GM21717 (cell line): ENCODE results near the gene MAML3.

Experiments used
- ATAC-seq: cut with Tn5 transposase; IDR thresholded peaks from one replicate; pipeline ENCODE4 v1.9.1; 2021; ENCODE audit warnings: mild to moderate bottlenecking, moderate library complexity; ENCODE audit not compliant: unreplicated experiment

Gene MAML3

DNA sequence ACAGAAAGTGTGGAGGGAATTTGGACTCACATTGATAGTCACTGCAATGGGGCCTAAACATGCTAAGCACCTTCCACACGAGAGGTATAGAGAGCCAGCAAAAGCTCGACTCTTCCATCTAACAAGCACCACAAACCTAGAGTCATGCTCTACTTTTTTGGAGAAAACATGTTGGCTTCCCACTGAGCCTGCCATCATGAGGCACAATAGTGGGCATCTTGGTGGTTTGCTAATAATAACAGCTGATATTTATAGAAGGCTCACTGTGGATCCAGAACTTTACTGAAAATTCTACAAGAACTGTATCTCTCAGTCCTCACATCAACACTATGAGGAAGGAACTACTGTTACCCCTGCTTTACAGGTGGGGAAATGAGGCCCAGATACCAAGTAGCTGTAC, 26.6 kb downstream of the MAML3 start:
- ATAC-seq: no peak

DNA sequence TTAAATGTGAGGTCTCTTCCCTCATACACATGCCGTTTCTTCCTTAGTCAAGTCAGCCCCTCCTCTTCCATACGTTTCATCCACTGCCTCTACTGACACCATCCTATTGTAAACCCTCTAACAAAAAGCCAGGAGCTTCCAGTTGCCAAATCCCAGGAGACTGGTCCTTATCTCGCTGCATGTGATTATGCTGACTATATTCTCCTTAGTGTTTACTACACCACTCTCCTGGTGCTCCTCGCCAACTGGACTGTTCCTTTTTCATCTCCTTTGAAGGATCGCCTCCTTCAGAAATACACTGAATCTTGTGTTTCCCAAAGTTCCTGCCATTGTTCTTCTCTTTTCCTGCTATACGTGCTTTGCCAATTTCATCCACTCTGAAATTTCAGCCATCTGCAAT, 27.7 kb downstream of the MAML3 start:
- ATAC-seq: no peak

DNA sequence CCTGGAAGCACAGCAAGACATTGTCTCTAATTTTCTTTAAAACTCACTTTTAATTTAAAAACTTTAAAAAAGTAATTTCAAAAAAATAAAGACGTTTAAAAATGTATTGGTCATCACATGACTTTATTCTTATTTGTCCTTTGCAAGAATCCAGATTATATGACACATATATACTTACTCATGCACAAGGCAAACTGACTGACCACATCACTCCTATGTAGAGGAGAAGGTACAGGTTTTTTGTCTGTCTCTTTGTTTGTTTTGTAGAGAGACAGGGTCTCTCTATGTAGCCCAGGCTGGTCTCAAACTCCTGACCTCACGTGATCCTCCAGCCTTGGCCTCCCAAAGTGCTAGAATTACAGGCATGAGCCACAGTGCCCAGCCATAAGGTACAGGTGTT, 28.6 kb downstream of the MAML3 start:
- ATAC-seq: no peak

DNA sequence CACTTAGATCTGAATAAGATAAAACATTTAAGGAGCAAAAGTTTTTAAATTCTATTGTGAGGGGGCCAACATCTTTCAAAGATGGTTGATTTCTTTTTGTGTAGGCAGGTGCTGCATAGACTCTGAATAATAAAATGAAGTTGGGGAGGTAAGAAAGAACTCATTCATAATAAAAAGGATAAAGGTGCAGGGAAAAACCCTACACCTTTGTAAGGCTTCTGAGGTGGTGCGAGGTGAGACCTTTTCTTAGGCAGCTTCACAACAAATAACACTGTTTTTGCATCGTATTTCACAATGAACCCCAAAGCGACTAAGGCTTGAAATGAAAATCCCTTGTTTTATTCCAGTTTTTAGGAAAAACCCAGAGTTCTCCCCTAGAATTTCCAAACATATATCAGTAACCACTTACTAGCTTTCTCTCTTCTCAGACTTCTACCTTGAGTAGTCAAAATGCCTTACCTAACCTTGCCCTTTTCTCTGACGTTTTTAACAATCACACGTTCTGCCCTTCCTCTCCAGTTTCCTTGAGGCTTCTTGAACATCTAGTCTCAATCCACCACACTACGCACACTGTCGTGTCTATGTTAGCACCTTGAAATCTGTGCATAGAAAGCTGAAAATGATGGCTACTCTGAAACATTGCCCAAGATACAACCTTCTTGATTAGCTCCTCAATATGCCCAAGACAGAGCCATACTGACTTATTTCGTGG, 30.2 kb downstream of the MAML3 start:
- no peak for ATAC-seq

DNA sequence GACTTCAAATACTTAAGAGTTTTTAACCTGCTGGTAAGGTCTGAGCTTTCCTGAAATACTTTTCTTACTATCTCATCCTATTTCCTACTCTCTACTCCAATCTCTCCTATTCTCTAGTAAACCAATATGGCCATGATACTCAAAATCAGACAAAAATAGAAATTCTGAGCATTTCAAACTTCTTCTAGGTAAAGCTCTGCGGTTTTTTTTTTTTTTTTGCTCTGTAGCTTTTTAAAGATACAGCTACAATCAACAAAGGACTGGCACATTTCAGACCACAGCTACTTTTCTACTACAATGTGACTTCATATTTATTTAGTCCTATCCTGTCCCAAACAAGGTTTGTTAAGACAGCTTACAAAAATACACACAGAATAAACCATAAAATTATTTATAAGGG, 31.1 kb downstream of the MAML3 start:
- no peak for ATAC-seq

DNA sequence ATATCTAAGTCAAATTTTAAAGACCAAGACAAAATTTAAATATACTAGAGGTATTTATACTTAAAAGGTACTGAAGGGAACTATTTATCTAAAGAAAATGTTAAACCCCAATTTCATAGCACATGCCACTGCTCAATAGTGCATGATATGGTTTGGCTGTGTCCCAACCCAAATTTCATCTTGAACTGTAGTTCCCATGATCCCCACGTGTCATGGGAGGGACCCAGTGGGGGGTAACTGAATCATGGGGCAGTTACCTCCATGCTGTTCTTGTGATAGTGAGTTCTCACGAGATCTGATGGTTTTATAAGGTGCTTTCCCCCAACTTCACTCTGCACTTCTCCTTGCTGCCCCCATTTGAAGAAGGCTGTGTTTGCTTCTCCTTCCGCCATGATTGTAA, 32.3 kb downstream of the MAML3 start:
- ATAC-seq: no peak

DNA sequence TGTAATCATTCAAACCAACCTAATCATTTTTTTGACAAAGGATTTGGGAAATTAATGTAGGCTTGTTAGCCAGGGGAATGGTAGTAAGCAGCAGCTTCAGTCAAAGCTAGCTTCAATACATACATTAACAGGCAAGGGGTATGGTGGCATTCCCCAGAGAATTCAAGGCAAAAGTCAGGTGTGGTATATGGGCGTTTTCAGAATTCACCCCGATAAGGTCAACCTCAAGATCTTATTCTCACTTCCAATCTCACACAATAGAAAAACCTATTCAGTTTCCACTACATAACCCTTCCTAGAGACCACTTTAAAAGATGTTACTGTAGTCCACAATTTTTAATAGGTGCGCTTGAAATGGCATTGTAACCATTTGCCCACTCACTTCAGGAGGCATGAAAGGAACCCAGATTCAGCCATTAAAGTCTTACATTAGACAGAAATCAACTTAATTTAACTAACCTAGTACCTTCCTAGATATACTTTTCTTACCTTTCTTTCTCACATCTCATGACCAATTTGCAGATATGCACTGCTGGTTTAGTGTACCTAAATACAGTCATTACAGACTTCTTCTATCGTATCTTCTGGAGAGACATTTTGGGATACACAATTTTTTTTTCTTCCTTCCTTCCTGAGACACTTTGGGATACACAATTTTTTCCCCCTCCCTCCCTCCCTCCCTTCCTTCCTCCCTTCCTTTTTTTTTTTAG, 34.9 kb downstream of the MAML3 start:
- ATAC-seq: no peak

DNA sequence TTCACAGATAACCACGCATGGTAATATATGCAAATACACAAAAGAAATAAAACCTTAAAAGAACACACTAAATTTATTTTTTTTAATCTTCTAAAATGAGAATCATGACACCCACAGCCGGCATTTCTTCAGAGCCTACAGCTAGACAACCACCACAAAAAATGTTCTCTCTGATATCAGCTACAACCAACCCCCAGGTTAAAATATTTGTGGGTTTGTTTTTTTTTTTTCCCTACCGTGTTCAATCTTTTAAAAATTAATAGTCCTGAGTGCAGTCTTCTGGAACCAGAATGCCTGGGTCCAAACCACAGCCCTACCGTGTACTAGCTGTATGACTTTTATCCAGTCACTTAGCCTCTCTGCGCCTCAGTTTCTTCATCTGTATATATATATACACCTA, 36.0 kb downstream of the MAML3 start:
- no peak for ATAC-seq

DNA sequence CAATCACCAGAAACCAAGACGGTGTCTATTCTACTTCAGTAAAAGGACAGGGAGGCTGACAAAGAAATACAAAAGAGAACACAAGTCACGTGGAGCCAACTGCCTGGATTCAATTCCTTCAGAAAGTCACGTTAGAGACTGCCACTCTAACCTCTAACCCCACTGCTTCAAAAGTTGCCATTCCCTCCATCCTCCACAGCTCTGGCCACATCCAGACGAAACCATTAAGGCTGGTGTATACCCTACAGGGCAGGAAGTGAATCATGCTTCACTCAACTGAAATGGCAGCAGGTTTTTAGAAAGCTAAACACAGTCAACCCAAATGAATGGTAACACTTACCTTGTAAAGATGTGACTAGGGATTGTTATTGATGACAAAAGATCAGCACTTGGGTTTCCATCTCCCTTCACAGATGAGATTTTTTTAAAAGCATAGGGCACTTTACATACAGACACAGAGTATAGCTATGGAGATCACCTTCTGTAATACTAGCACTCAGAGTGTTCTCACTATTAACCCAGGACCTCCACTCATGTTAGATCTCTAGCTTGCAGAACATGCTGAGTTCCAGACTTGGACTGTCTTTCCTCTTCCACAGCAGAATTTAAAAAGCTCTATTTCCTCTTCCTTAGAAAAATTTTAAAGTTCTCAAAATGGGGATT, 37.4 kb downstream of the MAML3 start:
- ATAC-seq: peak; percentile 57

DNA sequence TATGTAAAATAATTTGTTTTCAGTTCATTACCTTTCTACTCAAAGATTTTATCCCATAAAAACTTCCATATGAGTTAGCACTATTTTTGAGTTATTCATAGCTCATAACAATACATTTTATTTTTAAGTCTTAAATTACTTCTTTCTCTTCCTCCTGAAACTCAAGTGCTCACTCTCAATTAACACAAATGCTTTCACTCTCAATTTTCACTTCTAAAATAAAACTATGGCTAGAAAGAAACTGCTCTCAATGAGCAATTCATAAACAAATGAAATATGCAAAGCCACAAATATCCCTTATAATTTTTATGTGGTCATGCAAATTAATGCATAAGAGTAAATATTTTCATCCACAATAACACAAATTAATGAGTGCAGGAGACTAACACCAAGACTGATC, 38.8 kb downstream of the MAML3 start:
- ATAC-seq: peak; percentile 52

DNA sequence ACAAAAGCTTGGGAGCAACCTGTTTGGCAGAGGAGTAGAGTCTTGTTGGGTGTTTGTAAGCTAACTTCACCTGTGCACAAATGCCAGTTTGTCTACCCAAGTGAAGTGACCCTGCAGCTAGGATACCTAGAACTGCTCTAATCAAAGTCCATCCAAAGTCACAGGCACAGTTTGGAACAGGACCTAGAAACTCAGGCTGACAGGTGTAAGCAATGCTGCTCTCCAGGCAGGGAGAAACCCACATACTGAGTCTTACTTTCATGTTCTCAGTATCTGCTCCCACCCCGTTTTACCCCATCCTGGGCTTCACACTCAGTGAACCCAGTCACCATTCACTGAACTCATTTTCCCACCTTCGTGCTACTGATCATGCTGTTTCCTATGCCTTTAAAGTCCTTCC, 40.3 kb downstream of the MAML3 start:
- no peak for ATAC-seq

DNA sequence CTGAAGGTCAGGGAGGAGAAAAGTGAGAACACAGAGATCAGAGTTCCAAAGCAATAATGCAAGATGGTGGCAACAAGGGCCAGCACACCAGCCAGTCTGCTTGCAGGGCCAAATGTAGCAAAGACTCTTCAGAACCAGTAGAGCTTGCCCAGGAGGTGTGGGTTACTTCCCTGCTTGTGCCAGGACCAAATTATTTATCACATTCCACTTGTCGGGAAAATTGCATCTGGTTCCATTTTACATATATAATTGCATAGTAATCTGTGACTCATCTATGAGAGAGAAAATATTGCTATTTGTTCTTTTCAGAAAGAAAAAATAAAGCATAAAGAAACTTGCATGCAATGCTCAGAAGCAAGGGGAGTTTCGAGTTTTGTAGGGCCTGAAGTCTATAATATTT, 41.4 kb downstream of the MAML3 start:
- no peak for ATAC-seq

DNA sequence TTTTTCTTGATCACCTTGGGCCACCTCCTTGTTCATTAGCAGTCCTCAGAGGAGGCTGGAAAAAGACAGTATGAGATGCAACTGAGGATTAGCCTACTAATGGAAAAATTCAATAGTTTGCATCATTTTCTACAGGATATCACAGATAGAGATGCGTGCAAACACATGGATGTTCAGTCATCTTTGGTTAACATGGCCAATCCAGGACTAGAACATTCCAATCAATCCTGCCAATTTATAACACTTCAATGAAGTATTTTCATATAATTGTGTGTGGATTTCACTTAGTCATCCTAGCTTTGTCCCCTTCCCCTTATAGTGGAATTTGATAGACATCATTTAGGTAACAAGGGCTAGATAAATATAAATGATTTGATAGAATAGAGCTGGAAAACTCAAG, 42.7 kb downstream of the MAML3 start:
- ATAC-seq: no peak

DNA sequence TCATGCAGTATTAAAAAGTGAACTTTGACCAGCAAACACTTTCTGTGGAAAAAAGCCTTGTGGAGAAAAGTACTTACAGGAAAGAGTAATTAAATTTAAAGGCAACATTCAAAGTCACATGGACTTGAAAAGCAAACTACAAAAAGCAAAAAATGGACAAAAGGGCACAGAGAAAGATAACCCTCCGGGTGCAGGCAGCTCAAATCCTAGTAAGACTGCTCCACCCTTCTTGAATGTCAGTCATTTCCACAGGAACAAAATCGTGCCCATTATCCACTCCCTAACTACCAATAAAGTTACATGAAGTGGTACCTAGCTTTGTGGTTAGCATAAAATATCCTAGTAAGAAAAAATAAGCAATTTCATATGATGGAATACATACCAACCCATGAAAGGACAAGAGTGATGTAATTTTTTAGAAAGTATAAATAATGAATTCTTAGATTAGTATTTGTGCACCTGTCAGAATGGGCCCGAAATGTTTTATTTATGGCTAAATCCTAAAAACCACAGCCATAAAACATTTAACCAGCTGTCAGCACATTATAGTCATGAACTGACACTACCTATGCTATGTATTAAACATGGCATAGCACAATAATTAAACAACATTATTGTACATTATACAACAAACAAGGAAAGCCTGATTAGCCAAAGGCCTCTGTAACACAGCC, 43.3 kb downstream of the MAML3 start:
- no peak for ATAC-seq

DNA sequence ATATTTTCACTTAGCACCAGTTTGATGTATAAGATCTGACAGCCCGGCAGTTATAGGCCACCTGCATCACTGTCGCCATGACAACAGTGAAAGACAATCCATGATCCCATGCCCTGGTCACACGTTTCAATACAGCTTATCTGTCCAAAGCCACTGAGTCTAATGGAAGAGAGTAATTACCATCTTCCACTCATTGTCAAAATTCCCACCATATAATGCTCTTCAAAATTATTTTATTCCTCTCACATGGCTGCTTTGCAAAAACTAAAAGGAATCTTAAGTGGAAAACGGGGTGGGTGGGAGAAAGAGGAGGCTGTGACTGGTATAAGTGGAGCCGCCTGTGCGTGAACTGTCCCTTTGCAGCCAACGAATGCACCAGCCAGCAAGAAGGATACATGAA, 44.2 kb downstream of the MAML3 start:
- no peak for ATAC-seq

DNA sequence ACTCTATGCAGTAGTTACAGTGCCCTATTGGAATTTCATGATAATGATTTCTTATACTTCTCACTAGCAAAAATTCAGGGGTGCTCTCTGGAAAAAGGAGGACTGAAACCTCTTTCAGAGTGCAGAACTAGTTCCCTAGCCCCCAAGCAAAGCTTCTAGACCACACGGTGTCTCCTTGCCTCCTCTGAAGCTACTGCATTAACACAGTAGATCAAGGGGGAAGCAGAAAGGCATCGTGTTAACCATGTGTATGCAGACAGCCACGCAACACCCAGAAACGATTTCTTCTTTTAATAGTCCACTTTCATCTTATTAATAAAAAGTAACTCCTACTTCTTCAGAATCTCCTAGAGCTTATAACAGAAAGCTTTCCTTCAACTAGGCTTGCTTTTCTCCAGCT, 44.7 kb downstream of the MAML3 start:
- no peak for ATAC-seq

DNA sequence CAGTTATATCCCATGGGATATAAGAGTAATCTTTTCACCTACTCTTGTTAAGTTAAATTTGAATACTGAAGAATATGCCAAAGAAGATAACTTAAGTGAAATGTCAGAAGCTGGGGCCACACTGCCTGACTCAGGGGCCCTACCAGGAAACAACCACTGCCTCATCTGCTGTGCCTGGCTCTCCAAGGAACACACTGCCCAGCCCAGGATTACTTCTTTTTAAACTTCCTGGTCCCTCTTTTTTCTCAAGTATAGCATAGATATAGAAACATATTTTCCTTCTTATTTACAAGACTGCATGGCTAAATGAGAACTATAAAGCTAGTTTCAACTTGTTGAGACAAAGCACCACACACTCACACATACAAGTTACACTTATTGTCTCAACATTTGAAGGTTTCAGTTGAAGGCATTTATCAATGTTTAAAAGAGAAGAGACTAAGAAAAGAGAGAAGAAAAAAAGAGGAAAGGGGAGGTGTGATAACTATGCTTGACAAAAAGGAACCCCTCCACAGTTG, 45.2 kb downstream of the MAML3 start:
- no peak for ATAC-seq

DNA sequence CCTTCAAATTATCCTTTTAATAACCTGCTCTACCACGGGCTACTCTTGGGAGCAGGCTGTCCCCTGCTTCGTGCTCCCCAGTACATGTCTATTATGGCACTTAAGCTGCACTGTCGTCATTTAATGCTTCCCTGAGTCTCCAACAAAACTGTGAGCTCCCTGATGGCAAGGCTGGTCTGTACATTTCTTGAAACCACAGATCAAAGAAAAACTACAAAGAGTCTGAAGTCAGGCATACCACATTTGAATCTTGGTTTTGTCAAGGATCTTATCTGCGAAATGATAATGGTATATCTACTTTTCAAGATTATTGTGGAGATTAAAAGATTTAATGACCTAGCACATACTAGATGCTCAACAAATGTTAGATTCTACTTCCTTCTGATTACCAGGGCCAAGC, 45.7 kb downstream of the MAML3 start:
- no peak for ATAC-seq

DNA sequence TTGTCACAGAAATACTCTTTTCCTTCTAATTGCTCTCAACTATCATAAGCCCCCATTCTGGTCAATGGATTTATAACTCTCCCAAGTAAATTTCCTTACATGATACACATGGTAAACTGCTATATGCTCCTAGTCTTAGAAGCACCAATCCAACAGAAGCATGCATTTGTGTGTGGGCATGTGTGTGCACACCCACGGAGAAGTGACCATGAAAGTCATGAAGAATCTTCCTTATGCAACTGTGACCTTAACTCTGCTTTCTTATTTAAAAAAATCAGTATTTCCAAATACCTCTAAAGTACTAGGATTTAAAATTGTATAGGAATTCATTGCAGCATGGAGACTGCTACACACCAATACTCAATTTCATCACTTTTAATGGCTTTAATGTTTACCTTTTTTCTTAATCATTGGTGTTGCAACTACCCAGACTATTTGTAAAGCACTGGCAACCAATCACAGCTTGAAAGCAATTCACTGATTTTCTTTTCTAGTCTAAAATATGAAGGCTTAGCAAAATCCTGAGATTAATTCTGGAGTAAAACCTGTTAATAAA, 47.6 kb downstream of the MAML3 start:
- ATAC-seq: no peak

DNA sequence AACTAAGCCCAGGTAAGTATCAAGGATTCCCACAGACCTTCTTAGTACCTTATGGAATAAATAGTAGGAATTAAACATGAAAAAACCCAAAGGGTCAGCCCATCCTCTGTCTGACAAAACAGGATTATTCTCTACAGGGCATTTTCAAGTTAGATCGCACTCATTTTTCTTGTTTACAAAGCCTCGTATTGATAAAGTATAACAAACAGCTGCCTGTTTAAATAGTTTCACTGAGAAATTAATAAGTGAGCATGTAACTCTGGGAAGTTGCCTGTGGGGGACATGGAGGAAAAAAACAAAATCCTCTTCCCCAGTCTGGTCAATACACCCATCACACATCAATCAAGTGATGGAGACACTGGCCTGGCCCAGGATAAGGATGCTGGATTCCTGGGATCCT, 48.5 kb downstream of the MAML3 start:
- ATAC-seq: no peak

DNA sequence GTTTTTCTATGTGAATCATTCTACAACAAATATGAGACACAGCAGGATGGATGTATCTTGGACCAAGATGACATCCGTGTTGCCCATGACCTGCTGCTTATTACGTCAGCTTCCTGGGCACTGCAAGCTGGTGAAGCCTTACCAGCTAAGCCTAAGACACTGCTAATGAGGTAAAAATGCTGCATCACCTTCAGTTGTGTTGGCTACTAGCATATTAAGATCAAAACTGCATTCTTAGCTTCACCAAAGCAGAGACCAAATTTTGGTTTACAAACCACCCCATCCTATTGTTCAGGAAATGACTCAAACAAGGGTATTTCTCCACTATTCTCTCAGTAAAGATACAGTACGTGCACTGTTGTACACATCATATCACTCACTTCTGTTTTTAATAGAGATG, 50.3 kb downstream of the MAML3 start:
- ATAC-seq: peak; percentile 95
